Measurements from ENCODE around the gene C1QTNF9B. TPM values are rescaled to one million over a fixed set of nuclear protein-coding genes. Genes with fewer than 3 reads are reported as not detected.

Gene C1QTNF9B
- total and polyA plus RNA-seq, 2 experiments from 2014 or later: 0.33 to 0.97 TPM

GRCh38 chr13:23877286-23877685 is 20.0 kb downstream of the C1QTNF9B start:
- Histone ChIP-seq H3K27me3 (no peaks in the 10 kb centered on the region), H3K9me3 (ENCODE audit: low read depth) (no peaks in the 10 kb centered on the region), H3K27ac (no peak overlapping the region), H3K4me3 (no peak overlapping the region), H3K4me1 (ENCODE audit: low read depth) (no peaks in the 10 kb centered on the region), H3K36me3 (peaks cover 4% of the 10 kb centered on the region)
- no peak for DNase-seq (ENCODE audit: low read depth in 1 of 2, low spot score in 1 of 2)
- TF ChIP-seq CTCF (IDR thresholded peaks at IDR 0.05; ENCODE audit: low read depth, low read length): no peak

DNA sequence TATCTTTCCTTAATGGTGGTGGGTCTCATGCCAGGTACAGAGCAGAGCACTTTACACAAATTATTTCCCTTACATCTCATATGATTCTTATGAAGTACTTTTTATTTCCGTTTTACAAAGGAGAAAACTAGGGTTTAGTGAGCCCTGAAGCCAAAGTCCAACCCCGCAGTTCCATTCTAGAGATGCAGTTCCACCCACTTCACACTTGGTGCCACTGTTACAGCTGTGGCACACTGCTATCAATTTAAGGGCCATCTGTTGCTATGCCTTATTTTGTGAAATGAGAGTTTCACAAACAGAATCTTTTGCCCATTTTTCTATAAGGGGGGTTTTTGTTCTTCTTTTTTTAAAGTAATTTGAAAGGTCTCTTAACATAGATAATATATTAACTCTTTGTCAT is 21.0 kb downstream of the C1QTNF9B start:
- peak; percentile 46 for TF ChIP-seq CTCF (IDR thresholded peaks at IDR 0.05; ENCODE audit: low read depth, low read length)
- DNase-seq (ENCODE audit: low read depth in 1 of 2, low spot score in 1 of 2): peak in 1 of 2 donors; percentile 29
- Histone ChIP-seq H3K9me3 (ENCODE audit: low read depth) (no peaks in the 10 kb centered on the region), H3K36me3 (peaks cover 4% of the 10 kb centered on the region), H3K27ac (no peak overlapping the region), H3K4me1 (ENCODE audit: low read depth) (no peaks in the 10 kb centered on the region), H3K4me3 (no peak overlapping the region), H3K27me3 (no peaks in the 10 kb centered on the region)

DNA sequence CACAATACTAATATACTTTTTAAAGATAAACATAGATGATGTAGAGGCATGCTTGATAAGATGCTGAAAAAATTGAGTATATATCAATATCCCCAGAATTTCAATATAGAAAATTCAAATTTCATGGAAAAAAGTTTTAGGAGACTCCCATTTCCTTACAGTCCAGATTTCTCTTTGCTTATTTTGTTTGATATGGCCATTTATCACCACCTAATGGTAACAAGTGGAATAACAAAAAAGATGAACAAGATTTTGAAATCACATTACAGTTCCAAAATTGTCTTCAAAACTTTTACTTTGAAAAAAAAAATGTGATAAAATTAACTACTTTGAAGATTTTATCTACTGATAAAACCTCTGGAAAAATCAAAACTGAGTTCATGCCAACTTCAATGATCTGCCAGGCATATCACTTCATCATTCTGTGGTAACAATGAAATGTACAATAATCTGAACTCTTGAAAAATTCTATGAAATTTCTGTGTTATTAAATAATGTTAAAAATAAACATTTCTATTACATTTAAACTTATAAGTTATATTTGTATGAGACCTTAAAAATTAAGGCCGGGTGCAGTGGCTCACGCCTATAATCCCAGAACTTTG is 25.6 kb downstream of the C1QTNF9B start:
- peak; percentile 20 to 55 for DNase-seq (ENCODE audit: low read depth in 1 of 2, low spot score in 1 of 2)
- no peak overlapping the region for H3K27ac ChIP-seq
- no peaks in the 10 kb centered on the region for H3K36me3 ChIP-seq
- peak; percentile 45 for TF ChIP-seq CTCF (IDR thresholded peaks at IDR 0.05; ENCODE audit: low read depth, low read length)
- peaks cover 21% of the 10 kb centered on the region for H3K4me1 ChIP-seq (ENCODE audit: low read depth)
- no peaks in the 10 kb centered on the region for H3K27me3 ChIP-seq
- no peak overlapping the region for H3K4me3 ChIP-seq
- no peaks in the 10 kb centered on the region for H3K9me3 ChIP-seq (ENCODE audit: low read depth)

DNA sequence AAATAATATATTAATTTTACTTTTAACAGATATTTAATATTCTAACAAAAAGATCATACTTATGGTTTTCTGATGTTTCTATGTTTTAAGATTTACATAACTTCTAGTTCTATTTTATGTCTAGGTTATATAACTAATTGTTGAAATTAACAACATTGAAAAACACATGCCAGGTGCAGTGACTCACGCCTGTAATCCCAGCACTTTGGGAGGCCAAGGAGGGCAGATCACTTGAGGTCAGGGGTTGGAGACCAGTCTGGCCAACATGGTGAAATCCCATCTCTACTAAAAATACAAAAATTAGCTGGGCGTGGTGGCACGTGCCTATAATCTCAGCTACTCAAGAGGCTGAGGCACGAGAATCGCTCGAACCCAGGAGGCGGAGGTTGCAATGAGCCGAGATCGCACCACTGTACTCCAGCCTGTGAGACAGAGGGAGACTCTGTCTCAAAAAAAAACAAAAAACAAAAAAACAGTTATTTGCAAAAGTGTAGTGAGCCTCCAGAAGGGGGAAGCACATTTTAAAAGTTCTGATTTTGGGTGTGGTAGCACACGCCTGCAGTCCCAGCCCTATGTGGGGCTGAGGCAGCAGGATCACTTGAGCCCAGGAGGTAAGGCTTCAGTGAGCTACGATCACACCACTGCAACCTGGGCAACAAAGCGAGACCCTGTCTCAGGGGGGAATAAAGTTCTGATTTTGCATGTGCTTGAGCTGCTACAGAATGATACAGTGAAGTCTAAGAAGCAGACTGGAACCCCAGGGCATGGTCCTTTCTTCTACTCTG is 26.8 kb downstream of the C1QTNF9B start:
- DNase-seq (ENCODE audit: low read depth in 1 of 2, low spot score in 1 of 2): no peak
- Histone ChIP-seq H3K4me1 (ENCODE audit: low read depth) (peaks cover 26% of the 10 kb centered on the region), H3K36me3 (no peaks in the 10 kb centered on the region), H3K27me3 (no peaks in the 10 kb centered on the region), H3K4me3 (no peak overlapping the region), H3K27ac (no peak overlapping the region), H3K9me3 (ENCODE audit: low read depth) (no peaks in the 10 kb centered on the region)
- TF ChIP-seq CTCF (IDR thresholded peaks at IDR 0.05; ENCODE audit: low read depth, low read length): no peak

GRCh38 chr13:23868521-23868920 is 28.8 kb downstream of the C1QTNF9B start:
- Histone ChIP-seq H3K27me3 (no peaks in the 10 kb centered on the region), H3K36me3 (no peaks in the 10 kb centered on the region), H3K4me3 (no peak overlapping the region), H3K9me3 (ENCODE audit: low read depth) (no peaks in the 10 kb centered on the region), H3K27ac (no peak overlapping the region), H3K4me1 (ENCODE audit: low read depth) (peaks cover 26% of the 10 kb centered on the region)
- DNase-seq (ENCODE audit: low read depth in 1 of 2, low spot score in 1 of 2): peak in 1 of 2 donors; percentile 52
- TF ChIP-seq CTCF (IDR thresholded peaks at IDR 0.05; ENCODE audit: low read depth, low read length): no peak

Data from cardiac muscle cell (in vitro differentiated cells and primary cell).